B cell (primary cell): ENCODE measurements around the gene ITGB4. TPM values are rescaled to one million over a fixed set of nuclear protein-coding genes. Genes with fewer than 3 reads are reported as not detected.

Experiments used
- ATAC-seq: fragments of 200-7000 bp; cut with Tn5 transposase; one replicate; pipeline ENCODE4 v1.10.0; 2021; ENCODE audit warnings: low read depth, mild to moderate bottlenecking, moderate number of reproducible peaks, moderate library complexity
- CTCF ChIA-PET: fragments of 350-600 bp; sonication (Branson Sonifier 250); formaldehyde crosslinking; loops from one replicate; lab custom pipeline; 2021; ENCODE audit warnings: antibody characterized with exemption, inconsistent platforms; lab: Charles Lee
- POLR2A ChIA-PET: fragments of 350-600 bp; sonication (Branson Sonifier 250); formaldehyde crosslinking; loops from one replicate; lab custom pipeline; 2021; ENCODE audit warnings: antibody characterized with exemption; lab: Charles Lee
- DNase-seq: peaks from one replicate; pipeline ENCODE4 v3.0.0; 2013
- H2AFZ ChIP-seq: 2 replicates; pipeline ENCODE4 v1.6.1; 2012; ENCODE audit warnings: mild to moderate bottlenecking, low read depth, low read length; ENCODE audit not compliant: insufficient read depth, poor library complexity, severe bottlenecking
- H3K27ac ChIP-seq, 2 donors: 1 replicate in 1 of 2; 2 replicates in 1 of 2; pipeline ENCODE4 v1.5.1; 2012 to 2013; ENCODE audit warnings: low read length in 2 of 2, mild to moderate bottlenecking in 2 of 2, moderate library complexity in 1 of 2
- H3K27me3 ChIP-seq, 4 experiments: fragments of 200-600 bp in 1 of 4; sonication (generic) in 1 of 4; replicated peaks in 1 of 4; 1 replicate in 2 of 4; 2 replicates in 2 of 4; pipeline versions ENCODE4 v1.6.1 to v1.7.0; 2013 to 2016; ENCODE audit warnings: low read length in 3 of 4, mild to moderate bottlenecking in 2 of 4, mixed read lengths in 1 of 4, moderate library complexity in 1 of 4; ENCODE audit not compliant: insufficient read depth in 4 of 4, control insufficient read depth in 3 of 4; ENCODE audit errors: control extremely low read depth in 1 of 4
- H3K36me3 ChIP-seq, 2 experiments: replicated peaks in 1 of 2; 1 replicate in 1 of 2; 2 replicates in 1 of 2; pipeline versions ENCODE4 v1.6.1 to v1.7.1; 2013; ENCODE audit warnings: low read length in 1 of 2; ENCODE audit not compliant: insufficient read depth in 2 of 2, control insufficient read depth in 1 of 2; ENCODE audit errors: control extremely low read depth in 1 of 2, extremely low read depth in 1 of 2
- H3K4me1 ChIP-seq, 2 donors: fragments of 200-600 bp in 1 of 2; sonication (generic) in 1 of 2; 1 replicate in 1 of 2; 2 replicates in 1 of 2; pipeline versions ENCODE4 v1.5.1 to v1.6.1; 2013 to 2017; ENCODE audit warnings: low read length in 2 of 2; ENCODE audit not compliant: control insufficient read depth in 2 of 2, insufficient read depth in 2 of 2
- H3K4me2 ChIP-seq: replicated peaks from 2 replicates; pipeline ENCODE3; 2012; ENCODE audit warnings: mild to moderate bottlenecking, low read depth, low read length; ENCODE audit not compliant: poor library complexity, severe bottlenecking
- H3K4me3 ChIP-seq, 5 experiments: fragments of 200-600 bp in 1 of 5; sonication (generic) in 1 of 5; 1 replicate in 3 of 5; 2 replicates in 2 of 5; pipeline versions ENCODE4 v1.5.1 to v1.7.0; 2011 to 2016; ENCODE audit warnings: low read length in 4 of 5, mild to moderate bottlenecking in 4 of 5, low read depth in 2 of 5, control low read depth in 1 of 5, moderate library complexity in 1 of 5; ENCODE audit not compliant: insufficient read depth in 1 of 5; ENCODE audit errors: control extremely low read depth in 1 of 5, extremely low read depth in 1 of 5
- H3K79me2 ChIP-seq: fragments of 200-600 bp; sonication (generic); one replicate; pipeline ENCODE4 v1.6.0; 2016; ENCODE audit warnings: low read length; ENCODE audit not compliant: control insufficient read depth, insufficient read depth
- H3K9ac ChIP-seq: fragments of 200-600 bp; sonication (generic); 2 replicates; pipeline ENCODE4 v1.6.1; 2017; ENCODE audit warnings: mild to moderate bottlenecking, low read length, moderate library complexity
- H3K9me3 ChIP-seq, 3 donors: one replicate each; pipeline versions ENCODE4 v1.6.1 to v1.7.1; 2013; ENCODE audit warnings: low read length in 2 of 3; ENCODE audit not compliant: control insufficient read depth in 2 of 3, insufficient read depth in 1 of 3; ENCODE audit errors: control extremely low read depth in 1 of 3
- H4K20me1 ChIP-seq: 2 replicates; pipeline ENCODE4 v1.6.0; 2012; ENCODE audit warnings: mild to moderate bottlenecking, low read length; ENCODE audit not compliant: insufficient read depth, control insufficient read depth, poor library complexity, severe bottlenecking
- H3K27ac Mint-ChIP-seq: one replicate; pipeline ENCODE4 v1.8.0; 2021; ENCODE audit warnings: mixed read lengths
- H3K27me3 Mint-ChIP-seq: one replicate; pipeline ENCODE4 v1.8.0; 2021; ENCODE audit warnings: mixed read lengths
- H3K4me1 Mint-ChIP-seq: one replicate; pipeline ENCODE4 v1.8.0; 2021; ENCODE audit warnings: mixed read lengths
- H3K4me3 Mint-ChIP-seq: one replicate; pipeline ENCODE4 v1.8.0; 2021; ENCODE audit warnings: mixed read lengths
- H3K9me3 Mint-ChIP-seq: one replicate; pipeline ENCODE4 v1.8.0; 2022; ENCODE audit warnings: mixed read lengths; ENCODE audit not compliant: insufficient read depth
- EZH2 ChIP-seq: IDR thresholded peaks from 2 replicates; pipeline ENCODE4 v1.6.1; 2012; ENCODE audit warnings: borderline replicate concordance, low read depth, mild to moderate bottlenecking, moderate library complexity, low read length; ENCODE audit not compliant: insufficient read depth, poor library complexity, severe bottlenecking
- whole genome bisulfite sequencing: methylation state at CpG from one replicate; pipeline ENCODE4 v1.1.5; 2013; ENCODE audit warnings: missing lambda C conversion rate; ENCODE audit not compliant: insufficient coverage; 5-methylcytosine and 5-hydroxymethylcytosine counted together
- intact Hi-C: fragments of 100-400 bp; cut with micrococcal nuclease; formaldehyde crosslinking; loops from one replicate; pipeline ENCODE4 v1.10.0; 2022
- polyA plus RNA-seq: library from polyadenylated mRNA; depleted of rRNA; stranded (reverse); fragments of >200 nt; gene quantifications from 2 replicates; pipeline ENCODE4 v1.2.3, GENCODE V29; 2012
- total RNA-seq, 2 donors: library from RNA; stranded (reverse); fragments of 120-200 nt in 1 of 2; gene quantifications; 1 replicate in 1 of 2; 2 replicates in 1 of 2; pipeline versions ENCODE4 v1.2.3 to v1.2.4, GENCODE V29; 2013 to 2022
- TF ChIP-seq, protein P1 (sequence below): fragments of 200-600 bp; IDR thresholded peaks from one replicate; pipeline ENCODE4 v1.8.0; 2022; ENCODE audit warnings: antibody characterized with exemption, mild to moderate bottlenecking

Gene ITGB4
- total and polyA plus RNA-seq, 2 donors (not counting 1 experiment from before 2014, with no cell fraction given): 0.12 to 0.81 TPM

GRCh38 chr17:75703591-75703990 is 17.7 kb upstream of the ITGB4 start:
- Histone ChIP-seq H3K9ac (no peak overlapping the region), H4K20me1 (peaks cover under 1% of the 10 kb centered on the region), H3K27me3 (no peaks in the 10 kb centered on the region), H3K4me2 (no peak overlapping the region), H3K9me3 (no peaks in the 10 kb centered on the region), H3K4me1 (no peaks in the 10 kb centered on the region), H3K4me3 (no peak overlapping the region), H3K36me3 (peaks cover 0 to 92% of the 10 kb centered on the region in 2 experiments), H3K27ac (no peak overlapping the region), H2AFZ (no peak overlapping the region), H3K79me2 (no peaks in the 10 kb centered on the region)
- Mint-ChIP-seq H3K27me3 (no peaks in the 10 kb centered on the region), H3K4me1 (no peaks in the 10 kb centered on the region), H3K27ac (no peak overlapping the region), H3K9me3 (no peaks in the 10 kb centered on the region), H3K4me3 (no peak overlapping the region)
- TF ChIP-seq EZH2: no peak
- TF ChIP-seq, protein P1, sequence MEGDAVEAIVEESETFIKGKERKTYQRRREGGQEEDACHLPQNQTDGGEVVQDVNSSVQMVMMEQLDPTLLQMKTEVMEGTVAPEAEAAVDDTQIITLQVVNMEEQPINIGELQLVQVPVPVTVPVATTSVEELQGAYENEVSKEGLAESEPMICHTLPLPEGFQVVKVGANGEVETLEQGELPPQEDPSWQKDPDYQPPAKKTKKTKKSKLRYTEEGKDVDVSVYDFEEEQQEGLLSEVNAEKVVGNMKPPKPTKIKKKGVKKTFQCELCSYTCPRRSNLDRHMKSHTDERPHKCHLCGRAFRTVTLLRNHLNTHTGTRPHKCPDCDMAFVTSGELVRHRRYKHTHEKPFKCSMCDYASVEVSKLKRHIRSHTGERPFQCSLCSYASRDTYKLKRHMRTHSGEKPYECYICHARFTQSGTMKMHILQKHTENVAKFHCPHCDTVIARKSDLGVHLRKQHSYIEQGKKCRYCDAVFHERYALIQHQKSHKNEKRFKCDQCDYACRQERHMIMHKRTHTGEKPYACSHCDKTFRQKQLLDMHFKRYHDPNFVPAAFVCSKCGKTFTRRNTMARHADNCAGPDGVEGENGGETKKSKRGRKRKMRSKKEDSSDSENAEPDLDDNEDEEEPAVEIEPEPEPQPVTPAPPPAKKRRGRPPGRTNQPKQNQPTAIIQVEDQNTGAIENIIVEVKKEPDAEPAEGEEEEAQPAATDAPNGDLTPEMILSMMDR: no peak
- ChIA-PET POLR2A (interaction anchor here (0.7 kb wide), 1 partner anchor 35 kb away, joined by 3 read pairs; no protein-coding TSS in a partner anchor), CTCF (interaction anchor here (0.9 kb wide), 1 partner anchor 28 kb away, joined by 3 read pairs; no protein-coding TSS in a partner anchor)
- 96% methylated on average over 9 of the region's 9 CpGs for WGBS
- ATAC-seq: no peak
- no peak for DNase-seq
- intact Hi-C loops: no loop called here

GRCh38 chr17:75704963-75705875 is 16.0 kb upstream of the ITGB4 start:
- no peak for ATAC-seq
- no peak overlapping the region for H2AFZ ChIP-seq
- H3K27me3 ChIP-seq: no peaks in the 10 kb centered on the region
- 96% methylated on average over 16 of the region's 27 CpGs for WGBS
- no peak overlapping the region for H3K9ac ChIP-seq
- TF ChIP-seq, protein P1: no peak
- no peak for TF ChIP-seq EZH2
- no peaks in the 10 kb centered on the region for H4K20me1 ChIP-seq
- intact Hi-C loops: no loop called here
- Mint-ChIP-seq H3K27me3 (no peaks in the 10 kb centered on the region), H3K9me3 (no peaks in the 10 kb centered on the region), H3K4me1 (no peaks in the 10 kb centered on the region), H3K27ac (no peak overlapping the region), H3K4me3 (no peak overlapping the region)
- H3K27ac ChIP-seq: no peak overlapping the region
- no peaks in the 10 kb centered on the region for H3K4me1 ChIP-seq
- no peak for DNase-seq
- ChIA-PET CTCF (interaction anchor here (1.4 kb wide), 1 partner anchor 43 kb away, joined by 3 read pairs; no protein-coding TSS in a partner anchor), POLR2A (interaction anchor here (0.5 to 0.6 kb wide), 2 partner anchors 9 to 126 kb away, joined by 8 to 14 read pairs; no protein-coding TSS in a partner anchor)
- no peak overlapping the region for H3K4me2 ChIP-seq
- H3K36me3 ChIP-seq: peaks cover 0 to 79% of the 10 kb centered on the region in 2 experiments
- no peaks in the 10 kb centered on the region for H3K9me3 ChIP-seq
- no peak overlapping the region for H3K4me3 ChIP-seq
- H3K79me2 ChIP-seq: no peaks in the 10 kb centered on the region
